ENCODE measurements around the gene SAG. TPM values are rescaled to one million over a fixed set of nuclear protein-coding genes. Genes with fewer than 3 reads are reported as not detected.

Gene SAG
- total and polyA plus RNA-seq, 9 of the 15 experiments (the other 6 are each of a cell fraction or from before 2014, with no cell fraction given): 0.04 to 0.64 (median 0.31) TPM; not detected in 5

DNA sequence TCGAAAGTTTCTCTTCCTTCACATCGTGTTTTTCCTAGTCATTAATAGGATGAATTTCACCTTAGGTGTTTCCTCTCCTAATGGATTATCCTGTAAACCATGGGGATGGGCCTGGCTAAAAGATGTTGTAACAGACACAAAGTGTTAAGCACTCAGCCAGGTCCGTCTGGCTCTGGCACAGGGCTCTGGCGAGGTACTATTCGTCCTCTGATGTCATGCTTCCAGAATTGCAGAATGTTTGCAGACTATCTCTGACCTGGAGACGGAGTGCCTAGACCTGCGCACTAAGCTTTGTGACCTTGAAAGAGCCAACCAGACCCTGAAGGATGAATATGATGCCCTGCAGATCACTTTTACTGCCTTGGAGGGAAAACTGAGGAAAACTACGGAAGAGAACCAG is 42.9 kb upstream of the SAG start:
- H3K4me2 ChIP-seq (ENCODE audit: insufficient read depth, low read length): no peak overlapping the region
- 92% methylated on average over 8 of the region's 8 CpGs for WGBS (ENCODE audit: insufficient coverage, low coverage, missing lambda C conversion rate)
- no peak overlapping the region for H3K9ac ChIP-seq (ENCODE audit: insufficient read depth in 1 of 2, low read depth in 2 of 2, low read length in 2 of 2)
- no peaks in the 10 kb centered on the region for H3K27me3 ChIP-seq (ENCODE audit: control insufficient read depth in 2 of 2, insufficient read depth in 2 of 2, low read length in 2 of 2)
- in situ Hi-C loops (cut with MboI) (loop anchor here (10.0 to 25.0 kb wide), 2 partner anchors 410 to 652 kb away; no protein-coding TSS in a partner anchor), intact Hi-C loops (cut with micrococcal nuclease) (loop anchor here (10.0 kb wide), 1 partner anchor 180 kb away; no protein-coding TSS in a partner anchor)
- ChIA-PET POLR2A (interaction anchor here (1.4 to 1.9 kb wide), 3 partner anchors 8 to 11 kb away, joined by 3 to 5 read pairs (median 4); no protein-coding TSS in a partner anchor), CTCF (ENCODE audit: low intra/inter-chr PET ratio) (no interaction called here)
- H3K4me1 ChIP-seq (replicated peaks in 1 of 2; ENCODE audit: control insufficient read depth in 2 of 2, insufficient read depth in 2 of 2, low read length in 2 of 2): no peaks in the 10 kb centered on the region
- no peaks in the 10 kb centered on the region; the same call in 2 of the 3 replicates for H3K79me2 ChIP-seq (ENCODE audit: control insufficient read depth, insufficient read depth, low read length)
- H3K9me3 ChIP-seq (replicated peaks; ENCODE audit: control insufficient read depth, insufficient read depth, low read depth, low read length): no peaks in the 10 kb centered on the region
- no peak for TF ChIP-seq CTBP1 (IDR thresholded peaks at IDR 0.05; ENCODE audit: borderline replicate concordance)
- no peak for TF ChIP-seq CEBPG (CRISPR knock-in tag; IDR thresholded peaks at IDR 0.05)
- no peak for TF ChIP-seq CEBPG (tag; conservative IDR thresholded peaks at IDR 0.05 in 1 of 2, IDR thresholded peaks at IDR 0.05 in 1 of 2)
- TF ChIP-seq MYBL2 (IDR thresholded peaks at IDR 0.05; ENCODE audit: low read depth): no peak
- no peak for TF ChIP-seq MYBL2 (CRISPR knock-in tag; IDR thresholded peaks at IDR 0.05; ENCODE audit: borderline replicate concordance)
- TF ChIP-seq RHOXF2B (CRISPR knock-in tag; conservative IDR thresholded peaks at IDR 0.05): no peak
- TF ChIP-seq ZNF133 (CRISPR knock-in tag; IDR thresholded peaks at IDR 0.05): no peak
- TF ChIP-seq, protein P1, sequence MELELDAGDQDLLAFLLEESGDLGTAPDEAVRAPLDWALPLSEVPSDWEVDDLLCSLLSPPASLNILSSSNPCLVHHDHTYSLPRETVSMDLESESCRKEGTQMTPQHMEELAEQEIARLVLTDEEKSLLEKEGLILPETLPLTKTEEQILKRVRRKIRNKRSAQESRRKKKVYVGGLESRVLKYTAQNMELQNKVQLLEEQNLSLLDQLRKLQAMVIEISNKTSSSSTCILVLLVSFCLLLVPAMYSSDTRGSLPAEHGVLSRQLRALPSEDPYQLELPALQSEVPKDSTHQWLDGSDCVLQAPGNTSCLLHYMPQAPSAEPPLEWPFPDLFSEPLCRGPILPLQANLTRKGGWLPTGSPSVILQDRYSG (tag; conservative IDR thresholded peaks at IDR 0.05; ENCODE audit: low read depth): no peak
- TF ChIP-seq, protein P2, sequence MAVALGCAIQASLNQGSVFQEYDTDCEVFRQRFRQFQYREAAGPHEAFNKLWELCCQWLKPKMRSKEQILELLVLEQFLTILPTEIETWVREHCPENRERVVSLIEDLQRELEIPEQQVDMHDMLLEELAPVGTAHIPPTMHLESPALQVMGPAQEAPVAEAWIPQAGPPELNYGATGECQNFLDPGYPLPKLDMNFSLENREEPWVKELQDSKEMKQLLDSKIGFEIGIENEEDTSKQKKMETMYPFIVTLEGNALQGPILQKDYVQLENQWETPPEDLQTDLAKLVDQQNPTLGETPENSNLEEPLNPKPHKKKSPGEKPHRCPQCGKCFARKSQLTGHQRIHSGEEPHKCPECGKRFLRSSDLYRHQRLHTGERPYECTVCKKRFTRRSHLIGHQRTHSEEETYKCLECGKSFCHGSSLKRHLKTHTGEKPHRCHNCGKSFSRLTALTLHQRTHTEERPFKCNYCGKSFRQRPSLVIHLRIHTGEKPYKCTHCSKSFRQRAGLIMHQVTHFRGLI (CRISPR knock-in tag; IDR thresholded peaks at IDR 0.05): no peak
- TF ChIP-seq, protein P3, sequence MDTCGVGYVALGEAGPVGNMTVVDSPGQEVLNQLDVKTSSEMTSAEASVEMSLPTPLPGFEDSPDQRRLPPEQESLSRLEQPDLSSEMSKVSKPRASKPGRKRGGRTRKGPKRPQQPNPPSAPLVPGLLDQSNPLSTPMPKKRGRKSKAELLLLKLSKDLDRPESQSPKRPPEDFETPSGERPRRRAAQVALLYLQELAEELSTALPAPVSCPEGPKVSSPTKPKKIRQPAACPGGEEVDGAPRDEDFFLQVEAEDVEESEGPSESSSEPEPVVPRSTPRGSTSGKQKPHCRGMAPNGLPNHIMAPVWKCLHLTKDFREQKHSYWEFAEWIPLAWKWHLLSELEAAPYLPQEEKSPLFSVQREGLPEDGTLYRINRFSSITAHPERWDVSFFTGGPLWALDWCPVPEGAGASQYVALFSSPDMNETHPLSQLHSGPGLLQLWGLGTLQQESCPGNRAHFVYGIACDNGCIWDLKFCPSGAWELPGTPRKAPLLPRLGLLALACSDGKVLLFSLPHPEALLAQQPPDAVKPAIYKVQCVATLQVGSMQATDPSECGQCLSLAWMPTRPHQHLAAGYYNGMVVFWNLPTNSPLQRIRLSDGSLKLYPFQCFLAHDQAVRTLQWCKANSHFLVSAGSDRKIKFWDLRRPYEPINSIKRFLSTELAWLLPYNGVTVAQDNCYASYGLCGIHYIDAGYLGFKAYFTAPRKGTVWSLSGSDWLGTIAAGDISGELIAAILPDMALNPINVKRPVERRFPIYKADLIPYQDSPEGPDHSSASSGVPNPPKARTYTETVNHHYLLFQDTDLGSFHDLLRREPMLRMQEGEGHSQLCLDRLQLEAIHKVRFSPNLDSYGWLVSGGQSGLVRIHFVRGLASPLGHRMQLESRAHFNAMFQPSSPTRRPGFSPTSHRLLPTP (IDR thresholded peaks at IDR 0.05; ENCODE audit: borderline replicate concordance, extremely low read depth, insufficient read length): no peak
- TF ChIP-seq TCF3 (CRISPR knock-in tag; IDR thresholded peaks at IDR 0.05): no peak
- TF ChIP-seq, protein P4, sequence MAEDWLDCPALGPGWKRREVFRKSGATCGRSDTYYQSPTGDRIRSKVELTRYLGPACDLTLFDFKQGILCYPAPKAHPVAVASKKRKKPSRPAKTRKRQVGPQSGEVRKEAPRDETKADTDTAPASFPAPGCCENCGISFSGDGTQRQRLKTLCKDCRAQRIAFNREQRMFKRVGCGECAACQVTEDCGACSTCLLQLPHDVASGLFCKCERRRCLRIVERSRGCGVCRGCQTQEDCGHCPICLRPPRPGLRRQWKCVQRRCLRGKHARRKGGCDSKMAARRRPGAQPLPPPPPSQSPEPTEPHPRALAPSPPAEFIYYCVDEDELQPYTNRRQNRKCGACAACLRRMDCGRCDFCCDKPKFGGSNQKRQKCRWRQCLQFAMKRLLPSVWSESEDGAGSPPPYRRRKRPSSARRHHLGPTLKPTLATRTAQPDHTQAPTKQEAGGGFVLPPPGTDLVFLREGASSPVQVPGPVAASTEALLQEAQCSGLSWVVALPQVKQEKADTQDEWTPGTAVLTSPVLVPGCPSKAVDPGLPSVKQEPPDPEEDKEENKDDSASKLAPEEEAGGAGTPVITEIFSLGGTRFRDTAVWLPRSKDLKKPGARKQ (CRISPR knock-in tag; IDR thresholded peaks at IDR 0.05): no peak
- no peak for TF ChIP-seq MCM5 (IDR thresholded peaks at IDR 0.05; ENCODE audit: low read depth)
- no peak for TF ChIP-seq ZNF354B (CRISPR knock-in tag; IDR thresholded peaks at IDR 0.05)
- TF ChIP-seq SRSF7 (optimal IDR thresholded peaks at IDR 0.05; ENCODE audit: low read depth, low read length): no peak
- H3K9me1 ChIP-seq (ENCODE audit: control insufficient read depth, insufficient read depth, low read length): no peaks in the 10 kb centered on the region
- no TSS peak for BruUV-seq (replicated peaks)
- DNase-seq (ENCODE audit: extremely low read depth in 1 of 4, low spot score in 3 of 4) (no peak), FAIRE-seq (no peak), ATAC-seq (no peak)
- no peak overlapping the region for H3K27ac ChIP-seq (ENCODE audit: extremely low read depth, low read depth, low read length)
- H3K36me3 ChIP-seq (ENCODE audit: control insufficient read depth, insufficient read depth, low read length): peaks cover 93% of the 10 kb centered on the region; the same call in 2 of the 3 replicates
- H3K4me3 ChIP-seq: no peak overlapping the region
- H2AFZ ChIP-seq (ENCODE audit: low read depth, low read length): no peak overlapping the region
- peaks cover 5% of the 10 kb centered on the region; the same call in 1 of the 2 replicates for H4K20me1 ChIP-seq (replicated peaks; ENCODE audit: control insufficient read depth, insufficient read depth, low read length)
